K562 treated with DMSO at 1 percent for 48 hours (cell line): ENCODE data around the gene CHD8. TPM values are rescaled to one million over a fixed set of nuclear protein-coding genes. Genes with fewer than 3 reads are reported as not detected.

Experiments
- total RNA-seq: library from RNA; unstranded; fragments of 300-600 nt; gene quantifications from 2 replicates; pipeline ENCODE4 v1.2.3, GENCODE V29; 2022; ENCODE audit warnings: low replicate concordance; ENCODE audit errors: extremely low read depth

CHD8 gene, protein sequence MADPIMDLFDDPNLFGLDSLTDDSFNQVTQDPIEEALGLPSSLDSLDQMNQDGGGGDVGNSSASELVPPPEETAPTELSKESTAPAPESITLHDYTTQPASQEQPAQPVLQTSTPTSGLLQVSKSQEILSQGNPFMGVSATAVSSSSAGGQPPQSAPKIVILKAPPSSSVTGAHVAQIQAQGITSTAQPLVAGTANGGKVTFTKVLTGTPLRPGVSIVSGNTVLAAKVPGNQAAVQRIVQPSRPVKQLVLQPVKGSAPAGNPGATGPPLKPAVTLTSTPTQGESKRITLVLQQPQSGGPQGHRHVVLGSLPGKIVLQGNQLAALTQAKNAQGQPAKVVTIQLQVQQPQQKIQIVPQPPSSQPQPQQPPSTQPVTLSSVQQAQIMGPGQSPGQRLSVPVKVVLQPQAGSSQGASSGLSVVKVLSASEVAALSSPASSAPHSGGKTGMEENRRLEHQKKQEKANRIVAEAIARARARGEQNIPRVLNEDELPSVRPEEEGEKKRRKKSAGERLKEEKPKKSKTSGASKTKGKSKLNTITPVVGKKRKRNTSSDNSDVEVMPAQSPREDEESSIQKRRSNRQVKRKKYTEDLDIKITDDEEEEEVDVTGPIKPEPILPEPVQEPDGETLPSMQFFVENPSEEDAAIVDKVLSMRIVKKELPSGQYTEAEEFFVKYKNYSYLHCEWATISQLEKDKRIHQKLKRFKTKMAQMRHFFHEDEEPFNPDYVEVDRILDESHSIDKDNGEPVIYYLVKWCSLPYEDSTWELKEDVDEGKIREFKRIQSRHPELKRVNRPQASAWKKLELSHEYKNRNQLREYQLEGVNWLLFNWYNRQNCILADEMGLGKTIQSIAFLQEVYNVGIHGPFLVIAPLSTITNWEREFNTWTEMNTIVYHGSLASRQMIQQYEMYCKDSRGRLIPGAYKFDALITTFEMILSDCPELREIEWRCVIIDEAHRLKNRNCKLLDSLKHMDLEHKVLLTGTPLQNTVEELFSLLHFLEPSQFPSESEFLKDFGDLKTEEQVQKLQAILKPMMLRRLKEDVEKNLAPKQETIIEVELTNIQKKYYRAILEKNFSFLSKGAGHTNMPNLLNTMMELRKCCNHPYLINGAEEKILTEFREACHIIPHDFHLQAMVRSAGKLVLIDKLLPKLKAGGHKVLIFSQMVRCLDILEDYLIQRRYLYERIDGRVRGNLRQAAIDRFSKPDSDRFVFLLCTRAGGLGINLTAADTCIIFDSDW (N-terminal part only)
- total RNA-seq, result not detected in 2 replicates

GRCh38 chr14:21455912-21456667 is at the start of gene CHD8:
Gene CHD8 (minus strand): TSS chr14:21456123. CDS start chr14:21431643, 24,480 bp downstream.

DNA sequence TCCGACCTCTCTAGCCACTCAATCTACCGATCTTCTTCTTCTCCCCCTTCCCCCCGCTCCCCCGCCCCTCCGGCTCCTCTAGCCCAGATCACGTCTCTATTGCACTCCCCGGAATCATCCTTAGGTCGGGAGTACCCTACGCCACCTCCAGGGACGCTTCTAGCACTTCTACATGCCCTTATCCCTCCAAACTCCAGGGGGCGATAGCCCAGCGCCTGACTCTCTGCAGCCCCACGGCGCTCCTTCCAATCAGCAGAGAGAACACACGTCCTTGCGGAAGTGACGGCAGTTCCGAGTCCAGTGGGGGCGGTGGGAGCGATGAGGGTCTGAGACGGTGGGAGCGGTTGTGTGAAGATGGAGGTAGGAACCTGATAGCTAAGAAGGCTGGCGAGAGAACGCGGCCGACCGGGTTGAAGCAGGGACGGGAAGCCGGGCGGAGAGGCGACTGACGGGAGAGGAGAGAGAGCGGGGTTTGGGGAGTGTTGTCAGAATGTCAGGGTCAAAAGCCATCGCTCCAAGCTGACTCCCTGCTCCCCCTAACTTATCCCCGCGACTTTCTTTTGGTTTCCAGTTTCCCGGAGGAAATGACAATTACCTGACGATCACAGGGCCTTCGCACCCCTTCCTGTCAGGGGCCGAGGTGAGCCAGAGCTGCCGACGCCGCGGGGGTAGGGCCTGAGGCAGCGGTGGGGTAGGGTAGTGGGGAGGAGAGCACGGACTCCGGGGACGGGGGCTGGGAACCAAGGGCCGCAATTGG is 21.2 kb upstream of the CHD8 start, which contains the start of the genes RAB2B and TOX4:
TSS of gene RAB2B (minus strand) at position 35 of the 757 bp plus-strand sequence. CDS start 87 bp downstream, outside the sequence.
TSS of gene TOX4 (plus strand) at position 271 of the 757 bp plus-strand sequence. CDS start at position 355, 84 bp downstream.

DNA sequence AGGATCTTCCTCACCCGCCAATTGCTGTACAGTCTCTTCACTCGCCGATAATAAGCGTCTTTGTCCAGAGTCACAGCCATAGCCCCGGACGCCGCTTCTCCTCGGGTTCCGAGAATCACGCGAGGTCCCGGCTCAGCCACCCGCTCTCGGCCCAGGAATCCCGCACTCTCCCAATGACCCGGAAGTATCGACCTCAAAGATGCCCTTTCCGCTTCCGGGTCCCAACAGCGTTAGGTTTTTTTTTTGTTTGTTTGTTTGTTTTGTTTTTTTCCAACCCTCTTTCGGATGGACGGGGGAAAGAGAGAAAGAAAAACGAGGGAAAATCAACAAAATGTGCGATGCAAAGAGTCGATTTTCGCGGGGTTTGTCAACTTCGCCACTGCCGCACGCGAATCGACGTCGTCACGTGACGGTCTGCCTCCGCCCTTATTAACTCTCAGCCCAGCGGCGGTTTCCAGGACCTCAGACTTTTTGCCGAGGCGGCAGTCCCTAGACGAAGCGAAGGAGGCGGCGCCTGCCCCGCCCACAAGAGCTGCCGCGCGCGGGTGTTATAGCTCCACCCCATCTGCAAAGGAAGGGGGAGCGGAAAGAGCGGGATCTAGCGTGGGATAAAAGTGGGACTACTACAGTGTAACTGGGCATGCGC is 72.0 kb downstream of the CHD8 start, which contains the start of gene SUPT16H:
TSS of gene SUPT16H (minus strand) at position 172 of the 646 bp plus-strand sequence. CDS start at position 80, 92 bp downstream.

Other genes starting within 250 kb of the CHD8 start
- 1,103 TPM in 1 of 2 replicates, not detected in the other for gene HNRNPC, start 186.7 kb downstream of the CHD8 start, total RNA-seq
- gene RPGRIP1, start 176.0 kb downstream of the CHD8 start, total RNA-seq, result not detected in 2 replicates
- gene SUPT16H, start 72.1 kb downstream of the CHD8 start, total RNA-seq, result not detected in 2 replicates
- gene RAB2B, start 20.8 kb upstream of the CHD8 start, total RNA-seq, result not detected in 2 replicates
- not detected in 2 replicates for gene TOX4, start 21.1 kb upstream of the CHD8 start, total RNA-seq
- gene METTL3, start 55.2 kb upstream of the CHD8 start, total RNA-seq, result not detected in 2 replicates
- gene SALL2, start 70.2 kb upstream of the CHD8 start, total RNA-seq, result not detected in 2 replicates
- not detected in 2 replicates for gene OR10G3, start 124.0 kb upstream of the CHD8 start, total RNA-seq
- not detected in 2 replicates for gene OR10G2, start 178.8 kb upstream of the CHD8 start, total RNA-seq
- gene OR4E2, start 197.7 kb upstream of the CHD8 start, total RNA-seq, result not detected in 2 replicates
- not detected in 2 replicates for gene OR4E1, start 217.7 kb upstream of the CHD8 start, total RNA-seq